Germinal center (tissue), 1 donor: ENCODE measurements around the gene LAPTM5.

Source experiments
- DNase-seq: peaks from one replicate; pipeline ENCODE4 v3.0.0; 2012; ENCODE audit warnings: mixed read lengths, low spot score

LAPTM5 gene

GRCh38 chr1:30786264-30786991, 28.9 kb upstream of the LAPTM5 start:
- no peak for DNase-seq

- no peak for DNase-seq
Observed at GRCh38 chr1:30785714-30786113, 28.1 kb upstream of the LAPTM5 start.

GRCh38 chr1:30785181-30785580, 27.6 kb upstream of the LAPTM5 start:
- no peak for DNase-seq

GRCh38 chr1:30783256-30783915, 25.8 kb upstream of the LAPTM5 start:
- DNase-seq: no peak

GRCh38 chr1:30782361-30783255, 25.0 kb upstream of the LAPTM5 start:
- DNase-seq: peak; percentile 84

- no peak for DNase-seq
Observed at GRCh38 chr1:30781906-30782305, 24.3 kb upstream of the LAPTM5 start.

GRCh38 chr1:30780409-30780808, 22.8 kb upstream of the LAPTM5 start:
- peak; percentile 37 for DNase-seq

GRCh38 chr1:30779294-30780071, 21.9 kb upstream of the LAPTM5 start:
- peak; percentile 85 for DNase-seq

GRCh38 chr1:30778979-30779293, 21.4 kb upstream of the LAPTM5 start:
- DNase-seq: no peak

GRCh38 chr1:30778154-30778978, 20.8 kb upstream of the LAPTM5 start:
- DNase-seq: no peak

GRCh38 chr1:30777904-30778153, 20.3 kb upstream of the LAPTM5 start:
- no peak for DNase-seq

GRCh38 chr1:30777060-30777903, 19.7 kb upstream of the LAPTM5 start:
- no peak for DNase-seq

GRCh38 chr1:30776097-30777059, 18.8 kb upstream of the LAPTM5 start:
- no peak for DNase-seq

GRCh38 chr1:30775433-30775975, 17.9 kb upstream of the LAPTM5 start:
- no peak for DNase-seq

- no peak for DNase-seq
Observed at GRCh38 chr1:30774550-30775432, 17.2 kb upstream of the LAPTM5 start.

GRCh38 chr1:30773722-30774358, 16.3 kb upstream of the LAPTM5 start:
- no peak for DNase-seq

GRCh38 chr1:30771005-30771404, 13.4 kb upstream of the LAPTM5 start:
- DNase-seq: no peak

- no peak for DNase-seq
Observed at GRCh38 chr1:30770150-30770549, 12.6 kb upstream of the LAPTM5 start.
